IPS-11a (cell line): ENCODE results near the gene CYP2B6.
"Not testable (repeated sequence)": the region's sequence is repeated elsewhere in the genome, so short reads cannot be mapped to it uniquely, and the experiment has no call there.

ENCODE experiments used
- H3K4me3 ChIP-seq: one replicate; pipeline ENCODE4 v1.5.1; 2013; ENCODE audit warnings: low read depth, low read length, control low read depth

CYP2B6 gene

GRCh38 chr19:41030651-41031050, 39.6 kb downstream of the CYP2B6 start:
- no peak overlapping the region for H3K4me3 ChIP-seq

GRCh38 chr19:41031916-41032315, 40.8 kb downstream of the CYP2B6 start:
- H3K4me3 ChIP-seq, result no peak overlapping the region

GRCh38 chr19:41033324-41033723, 42.2 kb downstream of the CYP2B6 start:
- H3K4me3 ChIP-seq, result not testable (repeated sequence)

GRCh38 chr19:41039806-41040205, 48.7 kb downstream of the CYP2B6 start:
- no peak overlapping the region for H3K4me3 ChIP-seq

GRCh38 chr19:41045095-41045494, 54.0 kb downstream of the CYP2B6 start:
- H3K4me3 ChIP-seq, result not testable (repeated sequence)

- H3K4me3 ChIP-seq, result no peak overlapping the region
These were observed 59.3 kb downstream of the CYP2B6 start for GRCh38 chr19:41050426-41050825.

- not testable (repeated sequence) for H3K4me3 ChIP-seq
These were observed 61.1 kb downstream of the CYP2B6 start for GRCh38 chr19:41052162-41052561.

GRCh38 chr19:41053331-41053730, 62.2 kb downstream of the CYP2B6 start:
- H3K4me3 ChIP-seq, result not testable (repeated sequence)

- no peak overlapping the region for H3K4me3 ChIP-seq
These were observed 74.0 kb downstream of the CYP2B6 start for GRCh38 chr19:41064974-41065569.
